Measurements from ENCODE around the gene GCFC2.

The GCFC2 gene

DNA sequence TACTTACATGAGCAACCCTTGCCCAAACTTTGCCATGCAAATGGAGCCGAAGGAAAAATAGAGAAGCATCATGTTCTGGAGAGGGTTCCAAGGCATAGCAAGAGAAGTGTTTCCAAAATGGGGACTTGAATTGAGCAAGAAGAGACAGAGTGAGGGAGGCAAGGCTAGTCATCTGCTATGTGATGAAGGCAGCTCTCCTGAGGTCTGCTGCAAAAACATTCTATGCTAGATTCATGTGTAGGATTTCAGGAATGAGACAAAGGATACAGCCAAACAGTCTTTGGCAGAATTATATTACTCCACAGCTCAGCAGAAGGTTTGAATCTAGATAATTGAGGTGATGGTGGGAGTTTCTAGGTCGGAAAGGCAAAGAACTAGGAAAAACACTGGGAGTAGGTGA is 88.2 kb downstream of the GCFC2 start:
- no peak for DNase-seq

DNA sequence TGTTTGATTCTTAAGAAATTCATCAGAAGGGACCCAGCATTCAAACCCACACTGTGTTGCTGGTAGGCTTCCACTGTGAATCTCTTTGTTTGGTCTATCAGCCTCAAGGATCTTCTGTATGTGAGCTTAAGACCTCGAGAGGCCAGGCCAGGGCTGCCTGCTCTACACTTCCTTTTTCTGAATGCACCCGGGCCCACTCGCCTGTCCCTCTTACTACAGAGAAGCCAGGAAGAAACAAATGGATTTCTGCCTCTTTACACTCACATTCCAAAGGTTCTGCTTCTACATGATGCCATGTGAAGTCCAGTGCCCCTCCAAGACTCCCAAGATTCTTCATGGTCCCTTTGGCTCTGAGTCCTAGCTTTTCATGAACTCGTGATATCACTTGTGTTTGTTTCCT is 89.5 kb downstream of the GCFC2 start:
- no peak for DNase-seq

DNA sequence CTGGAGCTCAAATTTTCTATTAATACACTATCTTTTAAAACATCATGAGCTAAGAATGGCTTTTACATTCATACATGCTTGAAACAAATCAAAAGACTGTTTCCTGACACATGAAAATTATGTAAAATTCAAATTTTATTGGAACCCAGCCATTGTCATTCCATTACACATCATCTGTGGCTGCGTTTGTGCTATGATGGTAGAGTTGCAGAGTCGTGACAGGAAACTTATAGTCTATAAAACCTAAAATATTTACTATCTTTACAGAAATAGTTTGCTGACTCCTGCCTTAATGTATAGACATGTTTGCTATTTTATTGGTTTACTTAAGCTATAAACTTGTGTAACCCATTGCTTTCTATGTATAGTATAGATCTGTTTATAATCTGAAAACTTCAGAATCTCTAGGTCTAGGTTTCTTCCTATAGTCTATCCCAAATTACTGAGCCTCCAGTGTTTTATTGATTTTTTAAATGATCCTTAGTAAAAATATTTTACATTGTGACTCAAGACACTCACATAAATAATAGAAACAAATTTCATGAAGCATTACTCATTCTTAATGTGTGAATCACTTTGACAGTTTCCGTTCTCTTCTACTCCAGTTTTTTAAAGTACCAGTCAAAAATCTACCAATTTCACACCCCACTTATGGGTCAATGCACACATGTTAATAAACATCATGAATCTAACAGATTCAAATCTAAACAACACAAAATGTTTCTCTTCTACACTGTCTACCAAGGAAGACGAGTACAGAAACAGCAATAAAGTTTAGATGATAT is 90.6 kb downstream of the GCFC2 start:
- no peak for DNase-seq

DNA sequence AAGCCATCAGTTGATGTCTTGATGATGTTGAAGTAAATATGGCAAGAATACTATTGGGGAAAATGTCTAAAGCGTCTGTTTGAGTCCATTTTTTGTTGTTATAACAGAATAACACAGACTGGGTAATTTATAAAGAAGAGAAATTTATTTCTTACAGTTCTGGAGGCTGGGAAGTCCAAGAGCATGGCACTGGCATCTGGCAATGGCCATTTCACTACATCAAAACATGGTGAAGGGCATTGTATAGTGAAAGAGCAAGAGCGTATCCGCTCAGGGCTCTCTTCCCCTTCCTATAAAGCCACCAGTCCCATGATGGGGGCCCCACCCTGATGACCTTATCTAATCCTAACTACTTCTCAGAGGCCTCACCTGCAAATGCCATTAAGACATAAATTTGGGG is 93.8 kb downstream of the GCFC2 start:
- no peak for DNase-seq

DNA sequence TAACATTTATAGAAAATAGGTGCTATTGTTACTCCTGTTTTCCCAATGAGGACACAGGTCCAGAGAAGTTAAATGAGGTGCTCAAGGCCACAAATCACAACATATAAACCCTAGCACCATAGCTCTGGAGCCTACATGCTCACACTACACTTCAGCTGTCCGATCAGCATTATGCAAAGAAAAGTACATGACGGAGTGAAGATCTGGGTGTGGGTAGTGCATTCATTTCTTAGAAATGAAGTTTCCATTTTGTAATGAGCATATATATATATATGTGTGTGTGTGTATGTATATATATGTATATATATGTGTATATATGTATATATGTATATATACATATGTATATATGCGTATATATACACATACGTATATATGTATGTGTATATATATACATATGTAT is 94.3 kb downstream of the GCFC2 start:
- no peak for DNase-seq

DNA sequence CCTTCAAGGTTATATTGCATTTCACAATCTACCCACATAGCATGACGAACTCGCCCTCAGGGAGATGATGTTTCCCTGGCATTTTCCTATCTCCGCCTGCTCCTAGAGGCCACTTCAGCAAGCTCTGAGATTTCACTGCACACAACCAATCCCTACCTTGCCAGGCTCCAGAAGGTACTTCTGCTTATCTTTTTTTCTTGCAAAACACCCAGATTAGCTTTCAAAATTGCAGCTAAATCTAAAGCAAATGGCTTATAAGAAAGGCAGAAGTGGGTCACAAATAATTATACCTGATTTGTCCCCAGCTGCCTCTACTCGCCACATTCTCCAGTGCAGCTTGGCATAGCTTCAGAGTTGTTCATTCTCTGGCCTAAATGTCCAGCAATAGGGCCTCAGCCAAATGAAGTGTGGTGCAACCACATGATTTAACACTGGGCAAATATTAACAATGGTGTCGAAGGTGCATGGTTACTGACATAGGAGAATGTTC is 96.5 kb downstream of the GCFC2 start:
- DNase-seq, result no peak

DNA sequence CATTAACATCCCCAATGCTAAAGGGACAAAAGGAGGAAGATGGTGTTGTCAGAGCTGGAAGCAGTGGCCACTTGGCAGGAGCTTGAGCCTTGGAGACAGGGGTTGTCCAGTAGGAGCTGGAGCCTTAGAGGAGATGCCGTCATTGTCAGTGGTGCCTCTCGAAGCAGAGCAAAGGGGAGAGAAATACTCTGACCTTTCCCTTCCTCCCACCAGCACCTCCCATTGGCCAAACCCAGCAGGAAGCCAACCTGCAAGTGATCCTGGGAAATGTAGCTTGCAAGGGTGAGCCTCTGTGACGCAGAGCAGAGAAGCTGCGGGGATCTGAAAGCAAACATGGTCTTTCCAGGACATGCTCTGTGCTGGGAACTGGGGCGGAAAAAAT is 97.9 kb downstream of the GCFC2 start:
- no peak for DNase-seq

Measured in NCI-H446 treated with DMSO at 0.1 percent for 48 hours (cell line).